Glomerular endothelial cell (primary cell): ENCODE results near the gene LSM6. TPM values are rescaled to one million over a fixed set of nuclear protein-coding genes. Genes with fewer than 3 reads are reported as not detected.

Experiments used
- DNase-seq: peaks from one replicate; pipeline ENCODE4 v3.0.0-alpha.2; 2011; ENCODE audit warnings: low read depth, low spot score; ENCODE audit errors: extremely low read depth
- total RNA-seq: library from RNA; depleted of rRNA; stranded (reverse); fragments of >200 nt; gene quantifications from 2 replicates; pipeline ENCODE4 v1.2.3, GENCODE V29; 2015

LSM6 gene
- total RNA-seq, 1 donor from 2014 or later = 36.2 TPM

GRCh38 chr4:146183209-146183608, 7.7 kb downstream of the LSM6 start:
- no peak for DNase-seq

GRCh38 chr4:146186041-146186440, 10.5 kb downstream of the LSM6 start:
- no peak for DNase-seq

DNA sequence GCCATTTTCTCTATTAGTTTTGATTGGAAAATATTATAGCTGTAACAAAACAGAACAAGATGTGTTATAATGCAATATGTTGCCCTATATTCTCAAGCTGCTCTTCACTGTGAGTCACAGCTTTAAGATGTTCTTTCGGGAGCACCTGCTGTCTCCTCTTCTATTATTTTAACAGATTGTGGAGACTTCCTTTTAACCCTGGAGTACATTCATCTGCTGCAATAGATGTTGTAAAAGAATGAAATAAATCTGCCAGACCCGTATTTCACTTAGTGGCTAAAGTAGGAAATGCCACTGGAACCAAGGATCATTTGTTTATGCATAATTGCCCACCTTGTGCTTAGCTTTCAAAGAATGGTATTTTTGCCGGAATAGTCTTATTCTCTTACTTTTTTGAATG, 11.1 kb downstream of the LSM6 start:
- DNase-seq = no peak

GRCh38 chr4:146190456-146190855, 14.9 kb downstream of the LSM6 start:
- no peak for DNase-seq

DNA sequence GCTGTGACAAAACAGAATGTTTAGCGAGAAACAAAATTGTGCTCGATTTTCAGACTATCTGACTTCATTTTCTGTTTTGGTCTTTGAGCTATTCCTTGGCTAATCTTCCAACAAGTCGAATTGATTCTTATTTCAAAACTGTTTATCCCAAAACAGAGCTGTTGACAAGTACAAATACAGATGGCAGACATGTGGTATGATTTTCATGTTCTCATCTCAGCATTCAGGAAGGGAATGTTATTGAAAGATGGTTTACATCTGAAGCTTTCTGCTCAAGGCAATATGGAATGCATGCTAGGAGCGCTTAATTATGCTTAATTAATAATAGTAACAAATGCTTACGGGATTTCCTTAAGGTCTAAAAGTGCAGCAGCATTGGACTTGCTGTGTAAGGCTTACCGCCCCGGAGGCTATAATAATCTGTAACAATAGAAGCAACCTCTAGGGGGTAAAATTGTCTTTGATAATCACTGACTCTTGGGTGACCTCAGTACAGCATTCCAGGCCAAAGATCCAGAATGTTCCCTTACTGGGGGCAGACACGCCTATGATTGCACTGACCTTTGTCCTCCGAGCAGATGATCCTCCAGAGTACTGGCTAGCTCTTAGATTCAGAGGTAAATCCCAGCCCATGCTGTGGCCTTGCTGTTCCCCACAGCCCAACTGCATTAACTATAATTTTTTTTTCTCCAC, 16.4 kb downstream of the LSM6 start:
- DNase-seq = no peak

GRCh38 chr4:146193628-146194027, 18.1 kb downstream of the LSM6 start:
- no peak for DNase-seq

- no peak for DNase-seq
Observed at GRCh38 chr4:146194212-146194611, 18.7 kb downstream of the LSM6 start.

DNA sequence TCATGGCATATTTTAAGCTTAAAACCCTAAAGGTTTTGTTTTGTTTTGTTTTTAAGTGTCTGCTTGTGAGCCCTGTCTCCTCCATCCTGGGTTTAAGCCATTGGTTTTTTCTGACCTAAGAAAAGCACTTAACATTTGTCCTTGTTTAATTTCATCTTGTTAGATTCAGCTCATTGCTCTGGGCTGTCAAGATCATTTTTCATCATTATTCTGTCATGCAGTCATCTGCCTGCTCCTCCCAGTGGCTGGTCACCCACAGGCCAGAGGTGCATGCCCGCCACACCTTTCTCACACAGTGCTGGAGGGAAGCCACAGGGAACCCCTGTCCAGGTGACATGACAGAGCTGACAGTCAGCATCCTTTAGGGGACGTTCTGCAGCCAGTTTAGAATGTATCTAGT, 27.1 kb downstream of the LSM6 start:
- DNase-seq = no peak

GRCh38 chr4:146207410-146207809, 31.9 kb downstream of the LSM6 start:
- no peak for DNase-seq

- no peak for DNase-seq
Observed at GRCh38 chr4:146210890-146211289, 35.4 kb downstream of the LSM6 start.

GRCh38 chr4:146211440-146211839, 35.9 kb downstream of the LSM6 start:
- no peak for DNase-seq

- no peak for DNase-seq
Observed at GRCh38 chr4:146212781-146213180, 37.3 kb downstream of the LSM6 start.

DNA sequence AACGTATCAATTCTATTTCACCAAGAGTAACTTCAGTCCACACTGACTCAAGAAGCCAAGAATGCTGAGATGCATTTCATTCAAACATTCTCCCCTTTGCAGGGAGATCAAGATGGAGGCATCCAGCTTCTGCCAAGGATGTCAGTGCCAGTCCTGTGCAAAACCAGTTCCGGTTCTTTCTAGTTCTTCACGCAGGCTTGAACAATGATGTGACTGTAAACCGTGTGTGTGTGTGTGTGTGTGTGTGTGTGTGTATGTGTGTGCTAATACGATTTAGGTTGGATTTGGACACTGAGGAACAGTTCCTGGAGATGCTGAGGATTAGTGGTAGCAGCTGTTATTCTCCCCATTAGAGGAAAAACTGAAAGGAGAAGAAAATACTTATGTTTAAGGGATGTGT, 38.7 kb downstream of the LSM6 start, which contains the start of gene REELD1:
TSS of gene REELD1 (plus strand) at position 301 of the 400 bp plus-strand sequence. CDS start 2,415 bp downstream, outside the sequence.
- no peak for DNase-seq

GRCh38 chr4:146222313-146222712, 46.8 kb downstream of the LSM6 start:
- DNase-seq = no peak

- no peak for DNase-seq
Observed at GRCh38 chr4:146224326-146224966, 48.9 kb downstream of the LSM6 start.

GRCh38 chr4:146229406-146229805, 53.9 kb downstream of the LSM6 start:
- no peak for DNase-seq

DNA sequence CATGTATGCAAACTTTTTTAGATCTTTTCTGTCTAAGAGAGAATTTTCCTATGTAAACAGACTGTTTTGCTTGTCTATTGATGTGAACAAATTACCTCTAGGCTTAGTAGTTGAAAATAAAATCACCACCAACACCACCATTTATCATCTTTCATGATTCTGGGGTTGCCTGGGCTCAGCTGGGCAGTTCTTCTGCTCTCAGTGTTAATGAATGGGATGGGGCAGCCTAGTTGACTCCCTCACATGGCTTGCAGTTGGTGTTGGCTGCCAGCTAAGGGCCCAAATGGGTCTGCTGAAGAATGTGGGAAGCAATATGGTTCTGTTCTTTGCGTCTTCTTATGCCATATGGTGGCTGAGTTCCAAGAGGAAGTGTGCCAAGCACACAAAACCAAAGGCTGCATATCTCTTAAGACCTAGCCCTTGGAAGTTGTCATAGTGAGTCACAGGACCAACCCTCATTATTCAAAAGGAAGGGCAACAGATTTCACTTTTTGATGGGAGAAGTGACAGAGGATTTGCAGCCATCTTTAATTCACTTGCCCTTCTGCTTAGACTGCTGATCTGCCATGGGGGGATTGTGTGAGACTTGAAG, 56.7 kb downstream of the LSM6 start:
- DNase-seq = no peak

DNA sequence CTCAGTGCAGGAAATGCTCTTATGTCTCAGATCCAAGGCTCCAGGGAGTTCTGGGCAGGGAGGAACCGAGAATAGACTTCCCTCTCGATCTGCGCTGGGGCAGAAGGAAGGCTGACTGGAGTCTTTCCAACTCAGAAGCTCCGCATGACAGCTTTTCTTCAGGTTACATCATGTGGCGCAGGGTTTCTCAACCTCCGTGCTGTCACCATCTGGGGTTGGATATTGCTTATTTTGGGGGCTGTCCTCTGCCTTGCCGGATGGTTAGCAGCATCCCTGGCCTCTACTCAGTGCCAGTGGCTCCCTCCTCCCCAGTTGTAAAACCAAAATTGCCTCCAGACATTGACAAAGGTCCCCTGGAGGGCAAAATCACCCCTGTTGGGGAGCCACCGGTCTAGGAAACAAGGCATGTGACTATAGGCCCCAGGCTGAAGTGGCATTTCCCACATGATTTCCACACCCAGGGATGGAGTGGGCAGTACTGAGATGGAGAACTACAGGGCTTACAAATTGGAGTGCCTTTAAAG, 60.2 kb downstream of the LSM6 start:
- DNase-seq = no peak

GRCh38 chr4:146236216-146236615, 60.7 kb downstream of the LSM6 start:
- no peak for DNase-seq

DNA sequence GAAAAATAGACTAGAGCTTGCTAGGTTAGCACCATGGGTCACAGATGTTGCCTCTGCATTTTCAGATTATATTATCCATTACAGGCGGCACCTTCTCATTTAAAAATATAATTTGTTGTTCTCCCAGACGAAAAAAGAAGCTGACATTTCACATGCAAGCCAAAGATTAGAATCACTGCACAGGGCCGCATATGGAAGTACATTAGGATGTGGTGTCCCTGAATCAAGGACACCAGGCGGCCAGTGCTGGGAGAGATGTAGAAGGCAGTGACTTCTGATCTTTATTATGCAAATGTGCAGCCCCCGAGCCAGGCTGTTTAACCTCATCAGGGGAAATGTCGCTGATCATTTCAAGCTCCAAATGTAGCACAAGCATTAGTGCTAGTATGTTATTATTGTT, 61.6 kb downstream of the LSM6 start:
- DNase-seq = no peak

GRCh38 chr4:146238107-146238506, 62.6 kb downstream of the LSM6 start:
- no peak for DNase-seq
